Motor neuron (in vitro differentiated cells): ENCODE measurements around the gene SRSF4. TPM values are rescaled to one million over a fixed set of nuclear protein-coding genes. Genes with fewer than 3 reads are reported as not detected.
A peak's percentile ranks its signal among the peaks of the same experiment; 100 is the strongest.

Source experiments
- ATAC-seq, 8 experiments: fragments of 200-7000 bp; cut with Tn5 transposase; replicated peaks in 6 of 8; 2 replicates each; pipeline ENCODE4 v1.8.0; 2021; ENCODE audit warnings: mild to moderate bottlenecking in 8 of 8, moderate library complexity in 8 of 8
- H3K27ac ChIP-seq, 2 donors: fragments of 250-450 bp; sonication (Bioruptor Pico); 2 replicates each; pipeline ENCODE4 v1.9.0; 2021; ENCODE audit warnings: antibody characterized with exemption in 2 of 2, mild to moderate bottlenecking in 2 of 2, moderate library complexity in 1 of 2
- H3K4me1 ChIP-seq, 2 donors: fragments of 250-450 bp; sonication (Bioruptor Pico); replicated peaks in 1 of 2; 2 replicates each; pipeline ENCODE4 v1.6.1; 2021; ENCODE audit warnings: antibody characterized with exemption in 2 of 2, mild to moderate bottlenecking in 2 of 2, moderate library complexity in 1 of 2
- H3K4me3 ChIP-seq, 5 donors: fragments of 250-450 bp; sonication (Bioruptor Pico); 2 replicates each; pipeline ENCODE4 v1.9.0; 2021; ENCODE audit warnings: antibody characterized with exemption in 5 of 5, mild to moderate bottlenecking in 5 of 5, moderate library complexity in 4 of 5
- WGBS, 10 experiments: fragments of 450-650 bp; shearing (Covaris generic); methylation state at CpG; one replicate each; pipeline ENCODE4 v1.0.0; 2022; 5-methylcytosine and 5-hydroxymethylcytosine counted together
- in situ Hi-C, 9 experiments: fragments of 400-800 bp; cut with MboI; loops; one replicate each; pipeline ENCODE4 v1.15.0; 2021; ENCODE audit warnings: low sequenced_read_pairs in 9 of 9, low pct_unique_long_range_greater_than_20kb in 2 of 9; ENCODE audit not compliant: unreplicated experiment in 9 of 9
- total RNA-seq, 8 experiments: library from RNA; unstranded; fragments of 300-600 nt; gene quantifications; 2 replicates each; pipeline versions ENCODE4 v1.2.3 to v1.2.4, GENCODE V29; 2022

The SRSF4 gene
- total RNA-seq, 8 experiments from 2014 or later = 43.5 to 98.4 (median 79.6) TPM

GRCh38 chr1:29126198-29126597 is 55.5 kb downstream of the SRSF4 start:
- WGBS, 10 experiments = 80 to 100% (median 100%) methylated on average over 1 to 6 of the region's 6 CpGs; no CpG with 5 or more reads in 3 of the 10 experiments
- Histone ChIP-seq H3K4me3 (no peak overlapping the region), H3K27ac (no peak overlapping the region), H3K4me1 (peaks cover 0 to 14% of the 10 kb centered on the region in 2 donors)
- in situ Hi-C loops = no loop called here
- ATAC-seq = no peak

- in situ Hi-C loops = no loop called here
- Histone ChIP-seq H3K4me1 (peaks cover 0 to 14% of the 10 kb centered on the region in 2 donors), H3K27ac (no peak overlapping the region), H3K4me3 (no peak overlapping the region)
- 70 to 90% (median 82%) methylated on average over 1 to 5 of the region's 6 CpGs; no CpG with 5 or more reads in 4 of the 10 experiments for WGBS, 10 experiments
- no peak for ATAC-seq
These were observed 55.9 kb downstream of the SRSF4 start for GRCh38 chr1:29125788-29126187.

- H3K4me3 ChIP-seq = peak overlapping the region in 2 of 5 donors; percentile 31 to 39
- peak in 4 of 8 experiments; percentile 0 to 2 (median 1) for ATAC-seq
- in situ Hi-C loops = no loop called here
- WGBS, 10 experiments = 50 to 67% (median 60%) methylated on average over 1 to 3 of the region's 14 CpGs; no CpG with 5 or more reads in 7 of the 10 experiments
- no peak overlapping the region for H3K27ac ChIP-seq
- H3K4me1 ChIP-seq = peaks cover 0 to 14% of the 10 kb centered on the region in 2 donors
These were observed 56.5 kb downstream of the SRSF4 start for GRCh38 chr1:29125237-29125641.

- Histone ChIP-seq H3K27ac (no peak overlapping the region), H3K4me1 (peaks cover 0 to 14% of the 10 kb centered on the region in 2 donors), H3K4me3 (peak overlapping the region; percentile 27 to 39 (median 29))
- 0 to 14% (median 9%) methylated on average over 3 to 13 of the region's 85 CpGs; no CpG with 5 or more reads in 6 of the 10 experiments for WGBS, 10 experiments
- ATAC-seq = peak; percentile 29 to 74 (median 50)
- in situ Hi-C loops = no loop called here
These were observed 57.1 kb downstream of the SRSF4 start for GRCh38 chr1:29124366-29125236.

GRCh38 chr1:29123887-29124365 is 57.8 kb downstream of the SRSF4 start, which contains the start of gene TMEM200B:
Gene TMEM200B (minus strand): TSS chr1:29123903. CDS start chr1:29121828, 2,075 bp downstream.
- 0% methylated on average over 1 to 10 of the region's 46 CpGs; no CpG with 5 or more reads in 7 of the 10 experiments for WGBS, 10 experiments
- in situ Hi-C loops = no loop called here
- Histone ChIP-seq H3K4me3 (peak within 1 kb of the TSS; percentile 27 to 39 (median 29)), H3K4me1 (peaks cover 0 to 14% of the 10 kb centered on the region in 2 donors), H3K27ac (no peak within 1 kb of the TSS)
- ATAC-seq = peak in 5 of 8 experiments; percentile 2 to 10 (median 7)

- ATAC-seq = peak in 7 of 8 experiments; percentile 1 to 20 (median 6)
- Histone ChIP-seq H3K4me1 (peaks cover 0 to 14% of the 10 kb centered on the region in 2 donors), H3K27ac (no peak overlapping the region), H3K4me3 (peak overlapping the region in 3 of 5 donors; percentile 11 to 39 (median 12))
- in situ Hi-C loops = no loop called here
- 7 to 32% (median 13%) methylated on average over 6 to 22 of the region's 70 CpGs; no CpG with 5 or more reads in 7 of the 10 experiments for WGBS, 10 experiments
These were observed 58.4 kb downstream of the SRSF4 start for GRCh38 chr1:29123053-29123886.

GRCh38 chr1:29122682-29123052 is 59.0 kb downstream of the SRSF4 start:
- WGBS, 10 experiments = 16 to 41% methylated on average over 5 to 11 of the region's 34 CpGs; no CpG with 5 or more reads in 8 of the 10 experiments
- Histone ChIP-seq H3K4me1 (peaks cover 0 to 14% of the 10 kb centered on the region in 2 donors), H3K4me3 (peak overlapping the region in 1 of 5 donors; percentile 18), H3K27ac (no peak overlapping the region)
- ATAC-seq = peak in 7 of 8 experiments; percentile 4 to 68 (median 22)
- in situ Hi-C loops = no loop called here

GRCh38 chr1:29121936-29122681 is 59.6 kb downstream of the SRSF4 start:
- Histone ChIP-seq H3K4me1 (peaks cover 0 to 14% of the 10 kb centered on the region in 2 donors), H3K4me3 (peak overlapping the region; percentile 16 to 31 (median 18)), H3K27ac (no peak overlapping the region)
- ATAC-seq = peak; percentile 5 to 49 (median 29)
- in situ Hi-C loops = no loop called here
- 2 to 5% (median 5%) methylated on average over 4 to 37 of the region's 81 CpGs; no CpG with 5 or more reads in 7 of the 10 experiments for WGBS, 10 experiments

GRCh38 chr1:29121516-29121935 is 60.2 kb downstream of the SRSF4 start:
- 0 to 10% (median 3%) methylated on average over 2 to 12 of the region's 59 CpGs; no CpG with 5 or more reads in 7 of the 10 experiments for WGBS, 10 experiments
- Histone ChIP-seq H3K4me3 (peak overlapping the region; percentile 16 to 31 (median 18)), H3K27ac (no peak overlapping the region), H3K4me1 (peaks cover 0 to 14% of the 10 kb centered on the region in 2 donors)
- peak in 4 of 8 experiments; percentile 6 to 20 (median 14) for ATAC-seq
- in situ Hi-C loops = no loop called here

- 30 to 67% (median 59%) methylated on average over 6 to 24 of the region's 42 CpGs; no CpG with 5 or more reads in 6 of the 10 experiments for WGBS, 10 experiments
- in situ Hi-C loops = no loop called here
- peaks cover 0 to 14% of the 10 kb centered on the region in 2 donors for H3K4me1 ChIP-seq
- H3K27ac ChIP-seq = no peak overlapping the region
- peak in 4 of 8 experiments; percentile 10 to 28 (median 16) for ATAC-seq
- H3K4me3 ChIP-seq = peak overlapping the region in 2 of 5 donors; percentile 18 to 31
These were observed 60.7 kb downstream of the SRSF4 start for GRCh38 chr1:29120947-29121485.

GRCh38 chr1:29120367-29120766 is 61.3 kb downstream of the SRSF4 start:
- WGBS, 10 experiments = 74 to 100% (median 83%) methylated on average over 1 to 4 of the region's 6 CpGs; no CpG with 5 or more reads in 4 of the 10 experiments
- in situ Hi-C loops = no loop called here
- ATAC-seq = no peak
- Histone ChIP-seq H3K27ac (no peak overlapping the region), H3K4me3 (no peak overlapping the region), H3K4me1 (peaks cover 0 to 11% of the 10 kb centered on the region in 2 donors)
